SK-N-SH (cell line): ENCODE measurements around the gene HDAC4. TPM values are rescaled to one million over a fixed set of nuclear protein-coding genes. Genes with fewer than 3 reads are reported as not detected.

Experiments used
- ELF1 ChIP-seq: IDR thresholded peaks from 2 replicates; pipeline ENCODE4 v1.4.0; 2012
- EZH2phosphoT487 ChIP-seq: fragments of 200-600 bp; sonication (generic); IDR thresholded peaks from 2 replicates; pipeline ENCODE4 v1.6.1; 2017; ENCODE audit warnings: low read depth, mixed run types, mild to moderate bottlenecking, antibody characterized with exemption, moderate library complexity, borderline replicate concordance
- FOXM1 ChIP-seq: IDR thresholded peaks from 2 replicates; pipeline ENCODE4 v1.4.0; 2012; ENCODE audit warnings: low read depth, mild to moderate bottlenecking
- MAX ChIP-seq: IDR thresholded peaks from 2 replicates; pipeline ENCODE4 v1.4.0; 2012; ENCODE audit warnings: low read depth
- MEF2A ChIP-seq: IDR thresholded peaks from 2 replicates; pipeline ENCODE4 v1.4.0; 2012; ENCODE audit warnings: low read depth, borderline replicate concordance
- MXI1 ChIP-seq: IDR thresholded peaks from 2 replicates; pipeline ENCODE4 v1.6.1; 2012; ENCODE audit warnings: mild to moderate bottlenecking, low read depth, low read length, improper control_type of control experiment
- REST ChIP-seq: IDR thresholded peaks from 2 replicates; pipeline ENCODE4 v1.6.1; 2012; ENCODE audit warnings: mild to moderate bottlenecking, low read depth, low read length, moderate library complexity
- YY1 ChIP-seq: IDR thresholded peaks from 2 replicates; pipeline ENCODE4 v1.4.0; 2012; ENCODE audit warnings: low read depth, mild to moderate bottlenecking
- ZBTB33 ChIP-seq: IDR thresholded peaks from 2 replicates; pipeline ENCODE4 v1.4.0; 2012; ENCODE audit warnings: low read depth, borderline replicate concordance
- polyA plus RNA-seq, 3 experiments: library from polyadenylated mRNA; depleted of rRNA; stranded (reverse); fragments of >200 nt; gene quantifications; 2 replicates each; pipeline ENCODE4 v1.2.3, GENCODE V29; 2012
- TF ChIP-seq, protein P1 (sequence below): fragments of 200-600 bp; sonication (generic); IDR thresholded peaks from 2 replicates; pipeline ENCODE4 v1.6.1; 2017; ENCODE audit warnings: antibody characterized with exemption, mild to moderate bottlenecking, moderate library complexity
- TF ChIP-seq, protein P2 (sequence below): fragments of 150-350 bp; IDR thresholded peaks from 2 replicates; pipeline ENCODE4 v1.6.1; 2017; ENCODE audit warnings: antibody characterized with exemption, low read length, low read depth, borderline replicate concordance

Gene HDAC4
- polyA plus RNA-seq, 1 of the 3 experiments (the other 2 are of a cell fraction) = 5.5 TPM

- TF ChIP-seq, protein P1, sequence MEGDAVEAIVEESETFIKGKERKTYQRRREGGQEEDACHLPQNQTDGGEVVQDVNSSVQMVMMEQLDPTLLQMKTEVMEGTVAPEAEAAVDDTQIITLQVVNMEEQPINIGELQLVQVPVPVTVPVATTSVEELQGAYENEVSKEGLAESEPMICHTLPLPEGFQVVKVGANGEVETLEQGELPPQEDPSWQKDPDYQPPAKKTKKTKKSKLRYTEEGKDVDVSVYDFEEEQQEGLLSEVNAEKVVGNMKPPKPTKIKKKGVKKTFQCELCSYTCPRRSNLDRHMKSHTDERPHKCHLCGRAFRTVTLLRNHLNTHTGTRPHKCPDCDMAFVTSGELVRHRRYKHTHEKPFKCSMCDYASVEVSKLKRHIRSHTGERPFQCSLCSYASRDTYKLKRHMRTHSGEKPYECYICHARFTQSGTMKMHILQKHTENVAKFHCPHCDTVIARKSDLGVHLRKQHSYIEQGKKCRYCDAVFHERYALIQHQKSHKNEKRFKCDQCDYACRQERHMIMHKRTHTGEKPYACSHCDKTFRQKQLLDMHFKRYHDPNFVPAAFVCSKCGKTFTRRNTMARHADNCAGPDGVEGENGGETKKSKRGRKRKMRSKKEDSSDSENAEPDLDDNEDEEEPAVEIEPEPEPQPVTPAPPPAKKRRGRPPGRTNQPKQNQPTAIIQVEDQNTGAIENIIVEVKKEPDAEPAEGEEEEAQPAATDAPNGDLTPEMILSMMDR = no peak
- TF ChIP-seq MEF2A (no peak), FOXM1 (no peak), MXI1 (no peak), REST (no peak), ZBTB33 (no peak), ELF1 (no peak), MAX (no peak), EZH2phosphoT487 (no peak), YY1 (no peak)
- TF ChIP-seq, protein P2, sequence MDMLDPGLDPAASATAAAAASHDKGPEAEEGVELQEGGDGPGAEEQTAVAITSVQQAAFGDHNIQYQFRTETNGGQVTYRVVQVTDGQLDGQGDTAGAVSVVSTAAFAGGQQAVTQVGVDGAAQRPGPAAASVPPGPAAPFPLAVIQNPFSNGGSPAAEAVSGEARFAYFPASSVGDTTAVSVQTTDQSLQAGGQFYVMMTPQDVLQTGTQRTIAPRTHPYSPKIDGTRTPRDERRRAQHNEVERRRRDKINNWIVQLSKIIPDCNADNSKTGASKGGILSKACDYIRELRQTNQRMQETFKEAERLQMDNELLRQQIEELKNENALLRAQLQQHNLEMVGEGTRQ = no peak
Measured at GRCh38 chr2:239308661-239309397, 92.0 kb downstream of the HDAC4 start (continued).
